ENCODE measurements around the gene LAMB1.

DNA sequence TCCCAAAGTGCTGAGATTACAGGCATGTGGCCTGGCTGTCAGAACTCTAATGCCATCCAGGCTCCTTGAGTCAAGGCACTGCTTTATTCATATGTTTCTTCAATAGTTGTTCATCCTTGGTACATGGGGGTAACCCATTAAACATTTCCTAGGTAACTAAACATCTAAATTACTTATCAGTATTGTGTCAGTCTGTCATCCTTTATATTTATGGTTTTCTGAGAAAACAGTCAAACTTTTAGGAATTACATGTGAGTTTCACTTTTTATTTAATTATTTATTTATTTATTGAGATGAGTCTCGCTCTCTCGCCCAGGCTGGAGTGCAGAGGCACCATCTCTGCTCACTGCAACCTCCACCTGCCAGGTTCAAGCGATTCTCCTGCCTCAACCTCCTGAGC, 45.5 kb upstream of the LAMB1 start:
- TF ChIP-seq, protein P1, sequence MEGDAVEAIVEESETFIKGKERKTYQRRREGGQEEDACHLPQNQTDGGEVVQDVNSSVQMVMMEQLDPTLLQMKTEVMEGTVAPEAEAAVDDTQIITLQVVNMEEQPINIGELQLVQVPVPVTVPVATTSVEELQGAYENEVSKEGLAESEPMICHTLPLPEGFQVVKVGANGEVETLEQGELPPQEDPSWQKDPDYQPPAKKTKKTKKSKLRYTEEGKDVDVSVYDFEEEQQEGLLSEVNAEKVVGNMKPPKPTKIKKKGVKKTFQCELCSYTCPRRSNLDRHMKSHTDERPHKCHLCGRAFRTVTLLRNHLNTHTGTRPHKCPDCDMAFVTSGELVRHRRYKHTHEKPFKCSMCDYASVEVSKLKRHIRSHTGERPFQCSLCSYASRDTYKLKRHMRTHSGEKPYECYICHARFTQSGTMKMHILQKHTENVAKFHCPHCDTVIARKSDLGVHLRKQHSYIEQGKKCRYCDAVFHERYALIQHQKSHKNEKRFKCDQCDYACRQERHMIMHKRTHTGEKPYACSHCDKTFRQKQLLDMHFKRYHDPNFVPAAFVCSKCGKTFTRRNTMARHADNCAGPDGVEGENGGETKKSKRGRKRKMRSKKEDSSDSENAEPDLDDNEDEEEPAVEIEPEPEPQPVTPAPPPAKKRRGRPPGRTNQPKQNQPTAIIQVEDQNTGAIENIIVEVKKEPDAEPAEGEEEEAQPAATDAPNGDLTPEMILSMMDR (CRISPR knock-in tag; IDR thresholded peaks at IDR 0.05) = no peak
- TF ChIP-seq HCFC1 (IDR thresholded peaks at IDR 0.05; ENCODE audit: low read depth, low read length) (no peak), IKZF1 (IDR thresholded peaks at IDR 0.05) (no peak), EP300 (IDR thresholded peaks at IDR 0.05; ENCODE audit: low read depth in 2 of 2, low read length in 2 of 2) (no peak), EP300 (CRISPR knock-in tag; IDR thresholded peaks at IDR 0.05; ENCODE audit: borderline replicate concordance) (no peak), ZFAT (CRISPR knock-in tag; conservative IDR thresholded peaks at IDR 0.05) (no peak), GLI4 (CRISPR knock-in tag; IDR thresholded peaks at IDR 0.05; ENCODE audit: borderline replicate concordance) (no peak), SRF (IDR thresholded peaks at IDR 0.05; ENCODE audit: low read depth, low read length) (no peak), GABPA (IDR thresholded peaks at IDR 0.05; ENCODE audit: low read depth, low read length) (no peak), GABPA (CRISPR knock-in tag; IDR thresholded peaks at IDR 0.05; ENCODE audit: low read depth) (no peak), KDM5B (CRISPR knock-in tag; IDR thresholded peaks at IDR 0.05; ENCODE audit: borderline replicate concordance) (no peak)
- TF ChIP-seq, protein P2, sequence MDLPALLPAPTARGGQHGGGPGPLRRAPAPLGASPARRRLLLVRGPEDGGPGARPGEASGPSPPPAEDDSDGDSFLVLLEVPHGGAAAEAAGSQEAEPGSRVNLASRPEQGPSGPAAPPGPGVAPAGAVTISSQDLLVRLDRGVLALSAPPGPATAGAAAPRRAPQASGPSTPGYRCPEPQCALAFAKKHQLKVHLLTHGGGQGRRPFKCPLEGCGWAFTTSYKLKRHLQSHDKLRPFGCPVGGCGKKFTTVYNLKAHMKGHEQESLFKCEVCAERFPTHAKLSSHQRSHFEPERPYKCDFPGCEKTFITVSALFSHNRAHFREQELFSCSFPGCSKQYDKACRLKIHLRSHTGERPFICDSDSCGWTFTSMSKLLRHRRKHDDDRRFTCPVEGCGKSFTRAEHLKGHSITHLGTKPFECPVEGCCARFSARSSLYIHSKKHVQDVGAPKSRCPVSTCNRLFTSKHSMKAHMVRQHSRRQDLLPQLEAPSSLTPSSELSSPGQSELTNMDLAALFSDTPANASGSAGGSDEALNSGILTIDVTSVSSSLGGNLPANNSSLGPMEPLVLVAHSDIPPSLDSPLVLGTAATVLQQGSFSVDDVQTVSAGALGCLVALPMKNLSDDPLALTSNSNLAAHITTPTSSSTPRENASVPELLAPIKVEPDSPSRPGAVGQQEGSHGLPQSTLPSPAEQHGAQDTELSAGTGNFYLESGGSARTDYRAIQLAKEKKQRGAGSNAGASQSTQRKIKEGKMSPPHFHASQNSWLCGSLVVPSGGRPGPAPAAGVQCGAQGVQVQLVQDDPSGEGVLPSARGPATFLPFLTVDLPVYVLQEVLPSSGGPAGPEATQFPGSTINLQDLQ (CRISPR knock-in tag; IDR thresholded peaks at IDR 0.05) = no peak
- TF ChIP-seq, protein P3, sequence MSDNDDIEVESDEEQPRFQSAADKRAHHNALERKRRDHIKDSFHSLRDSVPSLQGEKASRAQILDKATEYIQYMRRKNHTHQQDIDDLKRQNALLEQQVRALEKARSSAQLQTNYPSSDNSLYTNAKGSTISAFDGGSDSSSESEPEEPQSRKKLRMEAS (IDR thresholded peaks at IDR 0.05) = no peak

Measured in HepG2 (cell line).